ENCODE data around the gene MON2. TPM values are rescaled to one million over a fixed set of nuclear protein-coding genes. Genes with fewer than 3 reads are reported as not detected.

Gene MON2
- total and polyA plus RNA-seq, 2 of the 8 experiments (the other 6 are each of a cell fraction or from before 2014, with no cell fraction given) = 3.8 to 21.8 TPM

DNA sequence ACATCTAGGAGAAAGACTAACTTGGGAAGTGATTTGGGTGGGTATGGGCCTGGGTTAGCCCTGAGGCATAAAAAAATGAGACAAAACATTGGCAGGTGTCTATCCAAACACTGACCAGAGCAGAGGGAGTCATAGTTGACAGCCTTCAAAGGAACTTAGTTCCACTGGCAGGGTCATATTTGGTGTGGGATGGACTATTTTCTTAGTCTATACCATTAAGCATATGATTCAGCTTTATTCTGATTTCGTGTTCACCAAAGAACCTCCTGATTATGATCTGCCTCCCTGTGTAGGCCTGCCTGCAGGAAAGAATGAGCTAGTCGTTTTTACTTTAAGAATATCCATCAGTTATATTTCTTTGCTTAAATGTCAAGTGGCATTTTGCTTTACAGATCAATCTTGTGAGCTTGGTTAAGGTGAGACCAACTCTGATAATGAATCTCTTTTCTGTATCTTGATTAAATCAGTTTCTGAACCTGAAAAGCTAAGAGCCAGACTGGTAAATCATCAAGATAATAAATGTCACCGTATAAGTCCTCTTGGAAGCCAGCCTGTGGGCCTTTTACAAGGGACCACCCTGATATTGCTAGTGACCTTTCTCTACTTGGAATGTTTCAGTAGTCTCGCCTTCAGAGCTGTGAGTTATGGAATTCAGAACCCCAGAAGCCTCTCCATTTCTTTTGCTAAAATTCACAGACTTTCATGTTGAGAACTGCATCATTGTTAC, 182.9 kb downstream of the MON2 start (continued):
- TF ChIP-seq KDM4A (IDR thresholded peaks at IDR 0.05; ENCODE audit: low read depth, low read length, severe bottlenecking) = no peak
- TF ChIP-seq MAFK (IDR thresholded peaks at IDR 0.05; ENCODE audit: low read depth, low read length) = no peak
- TF ChIP-seq SP1 (IDR thresholded peaks at IDR 0.05; ENCODE audit: low read depth, low read length) = no peak
- no peak for TF ChIP-seq TCF12 (IDR thresholded peaks at IDR 0.05; ENCODE audit: low read depth, low read length)
- TF ChIP-seq CREB1 (IDR thresholded peaks at IDR 0.05) = no peak
- TF ChIP-seq, protein P1, sequence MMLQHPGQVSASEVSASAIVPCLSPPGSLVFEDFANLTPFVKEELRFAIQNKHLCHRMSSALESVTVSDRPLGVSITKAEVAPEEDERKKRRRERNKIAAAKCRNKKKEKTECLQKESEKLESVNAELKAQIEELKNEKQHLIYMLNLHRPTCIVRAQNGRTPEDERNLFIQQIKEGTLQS (IDR thresholded peaks at IDR 0.05; ENCODE audit: insufficient read depth, low read depth, low read length) = no peak
- TF ChIP-seq BRCA1 (IDR thresholded peaks at IDR 0.05; ENCODE audit: low read depth, low read length) = no peak
- no peak for TF ChIP-seq CEBPB (IDR thresholded peaks at IDR 0.05; ENCODE audit: low read depth, low read length)

MicroRNA genes within 50 kb of the gene (microRNA counts, 767-probe panel; counts per million panel counts)
- microRNA hsa-let-7i-5p = 879 counts per million, percentile 95 among the panel's probes with 10 or more counts

Small RNA genes lying within 50 kb of the gene (microRNA-seq; reads per million reads assigned to microRNA genes)
- gene MIRLET7I (ENCODE audit: borderline microRNAs expressed in 2 of 2, borderline number of aligned reads in 2 of 2, borderline replicate concordance in 1 of 2) = 40.7 to 105 reads per million in 2 experiments

Small RNA genes lying within 50 kb of the gene (small RNA-seq; reads per million reads assigned to genes)
- gene MIRLET7I (ENCODE audit: insufficient read depth) (24.2 reads per million, percentile 93 among the genes with 10 or more reads in this experiment), gene RNU6-399P (ENCODE audit: insufficient read depth) (not detected)

Other genes with a start within 250 kb of the MON2 start
- gene USP15, start 206.4 kb upstream of the MON2 start, total RNA-seq (2021; fragmentation: NEBNext Ultra II Directional; extraction: Animal tissue kit (Norgen Biotek cat#: 25700)) = 37.2 and 38.6 TPM in 2 replicates
- 6.8 and 12.7 TPM in 2 replicates for gene USP15, start 206.4 kb upstream of the MON2 start, polyA plus RNA-seq (2011; rRNA removed)